Suprapubic skin (tissue), 4 donors: ENCODE data around the gene IFNG. TPM values are rescaled to one million over a fixed set of nuclear protein-coding genes. Genes with fewer than 3 reads are reported as not detected.
"Not testable (repeated sequence)": the region's sequence is repeated elsewhere in the genome, so short reads cannot be mapped to it uniquely, and the experiment has no call there.

Experiments
- DNase-seq, 2 donors: peaks; one replicate each; pipeline ENCODE4 v3.0.0-alpha.2; 2019; ENCODE audit warnings: low spot score in 2 of 2
- H3K27ac ChIP-seq: fragments of 200-600 bp; sonication (generic); one replicate; pipeline ENCODE4 v1.5.1; 2019
- H3K27me3 ChIP-seq: fragments of 200-600 bp; sonication (generic); one replicate; pipeline ENCODE4 v1.5.1; 2019
- H3K36me3 ChIP-seq: fragments of 200-600 bp; sonication (generic); one replicate; pipeline ENCODE4 v1.5.1; 2019
- H3K4me1 ChIP-seq: fragments of 200-600 bp; sonication (generic); one replicate; pipeline ENCODE4 v1.5.1; 2019
- H3K4me3 ChIP-seq: fragments of 200-600 bp; sonication (generic); one replicate; pipeline ENCODE4 v1.5.1; 2019; ENCODE audit warnings: mild to moderate bottlenecking
- H3K9me3 ChIP-seq: fragments of 200-600 bp; sonication (generic); one replicate; pipeline ENCODE4 v1.5.1; 2019
- CTCF ChIP-seq, 2 donors: fragments of 200-600 bp in 1 of 2; fragments of 450-650 bp in 1 of 2; sonication (generic) in 1 of 2; IDR thresholded peaks; one replicate each; pipeline ENCODE4 v1.5.1; 2016 to 2019; ENCODE audit warnings: antibody characterized with exemption in 2 of 2, mild to moderate bottlenecking in 1 of 2, moderate library complexity in 1 of 2
- EP300 ChIP-seq: sonication (generic); formaldehyde crosslinking; IDR thresholded peaks from one replicate; pipeline ENCODE4 v1.6.1; 2017; ENCODE audit warnings: antibody characterized with exemption
- POLR2A ChIP-seq, 2 donors: fragments of 450-650 bp; IDR thresholded peaks; one replicate each; pipeline ENCODE4 v1.6.1; 2017; ENCODE audit warnings: antibody characterized with exemption in 2 of 2, mild to moderate bottlenecking in 2 of 2, moderate library complexity in 2 of 2
- POLR2AphosphoS5 ChIP-seq, 3 donors: sonication (generic); formaldehyde crosslinking; IDR thresholded peaks; one replicate each; pipeline ENCODE4 v1.6.1; 2017; ENCODE audit warnings: antibody characterized with exemption in 3 of 3
- WGBS: methylation state at CpG from one replicate; pipeline ENCODE4 v1.1.5; 2018; 5-methylcytosine and 5-hydroxymethylcytosine counted together
- total RNA-seq, 4 donors: library from RNA; depleted of rRNA; stranded (reverse); fragments of >200 nt; gene quantifications; one replicate each; pipeline ENCODE4 v1.1.0, GENCODE V29; 2016

IFNG gene
- not detected for total RNA-seq

GRCh38 chr12:68159681-68160304 is at the start of gene IFNG:
TSS of gene IFNG (minus strand) at chr12:68159740. CDS start at chr12:68159615, 125 bp downstream.
- no peaks in the 10 kb centered on the region for H3K9me3 ChIP-seq
- no peak within 1 kb of the TSS for H3K4me3 ChIP-seq
- H3K27ac ChIP-seq, result no peak within 1 kb of the TSS
- no peaks in the 10 kb centered on the region for H3K36me3 ChIP-seq
- DNase-seq, result no peak
- WGBS, result 68% methylated on average over 5 of the region's 5 CpGs
- no peaks in the 10 kb centered on the region for H3K27me3 ChIP-seq
- TF ChIP-seq POLR2A (IDR thresholded peaks at IDR 0.05) (no peak), EP300 (no peak), CTCF (IDR thresholded peaks at IDR 0.05) (no peak), POLR2AphosphoS5 (IDR thresholded peaks at IDR 0.05) (no peak)
- H3K4me1 ChIP-seq, result no peaks in the 10 kb centered on the region

- H3K36me3 ChIP-seq, H3K4me1 ChIP-seq, H3K27ac ChIP-seq, DNase-seq, H3K4me3 ChIP-seq, H3K9me3 ChIP-seq: not testable (repeated sequence)
- peaks cover 26% of the 10 kb centered on the region for H3K27me3 ChIP-seq
- WGBS, result 36% methylated on average over 12 of the region's 12 CpGs
Observed at GRCh38 chr12:68209048-68209728, 49.6 kb upstream of the IFNG start.

- peaks cover 24% of the 10 kb centered on the region for H3K27me3 ChIP-seq
- no peak for TF ChIP-seq POLR2AphosphoS5 (IDR thresholded peaks at IDR 0.05)
- TF ChIP-seq POLR2A (IDR thresholded peaks at IDR 0.05), result no peak
- no peak for TF ChIP-seq CTCF (IDR thresholded peaks at IDR 0.05)
- TF ChIP-seq EP300, result no peak
- no peaks in the 10 kb centered on the region for H3K9me3 ChIP-seq
- no peak for DNase-seq
- H3K36me3 ChIP-seq, result no peaks in the 10 kb centered on the region
- no peak overlapping the region for H3K4me3 ChIP-seq
- H3K4me1 ChIP-seq, result no peaks in the 10 kb centered on the region
- no peak overlapping the region for H3K27ac ChIP-seq
Observed at GRCh38 chr12:68207276-68207675, 47.7 kb upstream of the IFNG start.

- Histone ChIP-seq H3K27ac (no peak overlapping the region), H3K27me3 (peaks cover 19% of the 10 kb centered on the region), H3K36me3 (no peaks in the 10 kb centered on the region), H3K9me3 (no peaks in the 10 kb centered on the region), H3K4me1 (no peaks in the 10 kb centered on the region), H3K4me3 (no peak overlapping the region)
- TF ChIP-seq POLR2A (IDR thresholded peaks at IDR 0.05) (no peak), EP300 (no peak), POLR2AphosphoS5 (IDR thresholded peaks at IDR 0.05) (no peak), CTCF (IDR thresholded peaks at IDR 0.05) (no peak)
- DNase-seq, result no peak
- whole genome bisulfite sequencing, result 25% methylated on average over 1 of the region's 1 CpG
Observed at GRCh38 chr12:68206446-68206845, 46.9 kb upstream of the IFNG start.

- Histone ChIP-seq H3K9me3 (no peaks in the 10 kb centered on the region), H3K4me1 (no peaks in the 10 kb centered on the region), H3K36me3 (no peaks in the 10 kb centered on the region), H3K27me3 (peaks cover 9% of the 10 kb centered on the region), H3K27ac (no peak overlapping the region), H3K4me3 (no peak overlapping the region)
- 71% methylated on average over 5 of the region's 5 CpGs for WGBS
- no peak for DNase-seq
- TF ChIP-seq POLR2A (IDR thresholded peaks at IDR 0.05), result no peak
- no peak for TF ChIP-seq POLR2AphosphoS5 (IDR thresholded peaks at IDR 0.05)
- no peak for TF ChIP-seq EP300
- no peak for TF ChIP-seq CTCF (IDR thresholded peaks at IDR 0.05)
Observed at GRCh38 chr12:68203460-68203875, 43.9 kb upstream of the IFNG start.
